NCI-H345 treated with DMSO at 0.1 percent for 48 hours (cell line): ENCODE results near the gene FRMD1.
A peak's percentile ranks its signal among the peaks of the same experiment; 100 is the strongest.

Source experiments
- DNase-seq: peaks from one replicate; lab custom pipeline; 2025; ENCODE audit not compliant: unreplicated experiment; lab: John Stamatoyannopoulos, UW

Gene FRMD1

DNA sequence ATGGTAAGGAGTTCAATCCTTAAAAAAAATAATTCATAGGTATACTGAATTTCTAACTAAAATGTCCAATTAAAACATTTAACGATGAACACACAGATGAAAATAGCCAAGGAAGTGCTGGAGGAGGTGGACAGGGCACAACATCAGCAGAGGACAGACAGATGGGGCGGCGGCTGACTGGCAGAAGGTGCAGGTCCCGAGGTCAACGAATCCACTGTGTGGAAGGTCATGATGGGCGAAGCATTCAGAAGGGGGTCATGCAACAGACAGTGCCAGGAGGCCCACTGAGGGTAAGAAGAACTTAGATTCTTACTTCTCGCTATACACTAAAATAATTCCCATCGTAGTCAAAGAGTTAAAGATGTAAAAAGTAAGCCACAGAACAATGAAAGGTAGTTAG, 34.2 kb upstream of the FRMD1 start:
- no peak for DNase-seq

DNA sequence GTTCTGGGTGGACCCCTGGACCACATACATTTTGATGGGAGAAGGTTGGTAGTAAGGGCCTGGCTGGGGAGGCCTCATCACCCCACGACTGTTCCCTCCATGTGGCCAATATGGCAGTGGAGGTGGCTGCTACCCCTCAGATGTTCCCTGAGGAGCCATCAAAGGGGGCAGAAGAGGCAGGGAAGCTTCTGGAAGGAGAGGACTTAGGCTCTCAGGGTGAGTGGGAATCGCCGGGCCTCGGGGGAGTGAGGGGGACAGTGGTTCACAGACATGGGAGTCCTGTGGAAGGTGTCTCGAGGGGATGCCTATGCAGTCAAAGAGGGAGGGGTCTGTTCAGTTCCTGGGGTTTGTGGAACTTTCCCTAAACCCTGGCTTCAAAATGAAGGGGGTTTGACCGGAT, 32.9 kb upstream of the FRMD1 start:
- DNase-seq: no peak

DNA sequence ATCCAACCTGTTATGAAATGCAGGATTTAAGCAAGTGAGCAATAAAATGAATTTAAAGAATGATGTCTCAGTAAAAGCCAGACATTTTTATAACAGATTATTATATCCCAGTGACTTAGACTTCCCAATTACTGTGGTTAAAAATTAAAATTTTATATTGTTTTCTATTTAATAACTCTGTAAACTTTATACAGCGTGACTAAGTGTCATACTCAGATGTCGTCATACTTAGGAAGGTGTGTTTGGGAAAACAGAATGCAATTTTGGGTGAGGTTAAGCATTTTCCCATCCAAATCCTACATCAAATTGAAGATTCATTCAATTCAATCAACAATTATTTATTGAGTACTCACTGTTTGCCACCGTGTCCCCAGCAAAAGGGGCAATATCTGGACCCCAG, 31.4 kb upstream of the FRMD1 start:
- no peak for DNase-seq

DNA sequence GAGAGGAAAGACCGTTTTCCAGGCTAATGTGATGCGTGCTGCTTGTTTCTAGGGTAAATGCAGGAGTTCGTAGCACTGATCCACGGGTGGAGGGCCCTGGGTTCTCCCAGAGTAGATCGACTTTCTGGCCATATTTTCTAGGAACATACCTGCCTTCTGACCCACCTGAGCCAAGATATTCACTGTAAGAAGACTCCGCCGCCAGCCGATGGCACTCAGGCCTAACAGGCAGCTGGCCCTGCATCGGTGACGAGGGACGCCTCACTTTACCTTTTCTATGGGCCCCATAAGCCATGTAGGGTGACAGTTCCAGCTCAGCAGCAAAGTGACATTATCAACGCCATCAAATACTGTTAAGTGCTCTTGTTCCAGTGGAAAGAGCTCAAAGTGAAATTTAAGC, 30.2 kb upstream of the FRMD1 start:
- no peak for DNase-seq

DNA sequence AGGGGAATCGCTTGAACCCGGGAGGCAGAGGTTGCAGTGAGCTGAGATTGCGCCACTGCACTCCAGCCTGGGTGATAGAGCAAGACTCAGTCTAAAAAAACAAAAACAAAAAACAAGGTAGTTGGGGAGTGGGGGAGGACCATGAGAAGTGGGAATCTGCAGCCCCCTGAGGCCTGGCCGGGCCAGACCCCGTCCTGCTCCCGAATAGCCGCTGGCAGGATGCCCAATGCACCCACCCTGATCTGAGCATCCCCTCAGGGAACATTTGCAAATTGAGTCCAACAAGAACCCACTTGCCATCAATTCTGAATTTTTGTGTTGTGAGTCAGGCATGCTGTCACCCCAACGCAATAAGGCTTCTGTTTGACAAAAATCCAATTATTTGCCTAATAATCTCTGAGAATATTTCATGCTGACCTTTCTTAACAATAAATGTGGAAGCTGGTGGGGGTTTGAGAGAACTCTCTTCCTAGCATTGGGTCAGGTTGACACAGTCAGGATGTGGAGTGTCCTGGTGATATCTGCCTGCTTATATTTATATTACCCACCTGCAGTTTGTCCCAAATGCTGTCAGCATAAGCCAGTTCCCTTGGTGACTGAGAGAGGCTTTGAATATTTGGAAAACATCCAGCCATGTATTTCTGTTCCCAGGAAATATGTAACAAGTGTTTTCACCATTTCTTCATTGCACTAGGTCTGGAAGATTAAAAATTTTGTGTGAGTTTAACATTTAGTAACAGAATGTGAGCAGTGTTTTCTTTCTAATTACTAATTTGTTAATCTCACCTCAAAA, 28.4 kb upstream of the FRMD1 start:
- no peak for DNase-seq

DNA sequence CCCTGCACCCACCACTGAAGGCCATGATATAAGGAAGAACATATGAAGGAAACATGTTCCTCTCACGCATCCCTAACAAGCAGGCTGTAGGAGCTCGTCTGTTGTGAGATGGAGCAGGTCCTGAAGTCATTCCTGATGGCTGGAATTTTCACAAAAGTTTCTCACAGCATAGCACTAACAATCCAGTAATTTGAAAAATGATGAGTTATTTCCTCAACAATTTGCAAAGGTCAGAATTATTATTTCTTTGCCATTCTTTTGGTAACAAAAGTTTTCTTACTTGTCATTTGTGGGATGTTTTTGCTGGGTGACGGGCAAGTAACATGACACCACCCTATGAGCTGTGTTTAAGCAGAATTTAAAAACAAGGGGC, 27.6 kb upstream of the FRMD1 start:
- no peak for DNase-seq

DNA sequence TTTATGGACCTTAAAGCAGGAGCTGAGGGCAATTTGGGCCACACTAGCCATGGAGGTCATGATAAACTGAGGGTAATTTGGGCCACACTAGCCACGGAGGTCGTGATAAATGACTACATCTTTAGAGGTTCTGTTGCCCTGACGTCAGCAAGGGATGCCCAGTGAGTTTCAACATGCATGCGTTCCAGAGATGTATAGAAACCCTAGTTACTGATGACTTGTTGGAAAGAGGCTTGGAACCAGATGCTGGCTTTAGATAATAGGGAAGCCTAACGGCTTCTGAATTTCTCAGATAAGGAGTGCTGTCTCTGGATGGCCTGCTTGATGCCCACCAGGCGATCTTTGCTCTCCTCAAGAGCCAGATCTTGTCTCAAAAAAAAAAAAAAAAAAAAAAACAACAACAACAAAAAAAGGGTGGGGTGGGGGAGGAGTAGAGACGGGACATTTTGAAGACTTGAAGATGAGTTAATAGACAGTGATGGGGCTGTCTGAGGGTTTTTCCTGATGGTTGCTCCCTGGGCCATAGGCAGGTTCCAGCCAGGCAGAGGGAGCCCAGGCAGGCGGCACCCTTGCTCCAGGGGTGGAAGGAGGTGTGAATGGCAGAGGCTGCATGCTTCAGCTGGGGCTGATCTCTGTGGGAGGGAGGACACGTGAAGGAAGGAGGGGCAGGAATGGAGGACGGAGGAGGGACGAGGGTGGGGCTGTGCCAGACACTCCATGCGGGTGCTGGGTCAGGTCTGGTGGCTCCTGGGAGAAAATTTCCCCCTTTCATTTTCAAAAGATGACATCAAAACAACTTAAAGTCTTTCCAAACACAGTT, 27.0 kb upstream of the FRMD1 start:
- DNase-seq: no peak

DNA sequence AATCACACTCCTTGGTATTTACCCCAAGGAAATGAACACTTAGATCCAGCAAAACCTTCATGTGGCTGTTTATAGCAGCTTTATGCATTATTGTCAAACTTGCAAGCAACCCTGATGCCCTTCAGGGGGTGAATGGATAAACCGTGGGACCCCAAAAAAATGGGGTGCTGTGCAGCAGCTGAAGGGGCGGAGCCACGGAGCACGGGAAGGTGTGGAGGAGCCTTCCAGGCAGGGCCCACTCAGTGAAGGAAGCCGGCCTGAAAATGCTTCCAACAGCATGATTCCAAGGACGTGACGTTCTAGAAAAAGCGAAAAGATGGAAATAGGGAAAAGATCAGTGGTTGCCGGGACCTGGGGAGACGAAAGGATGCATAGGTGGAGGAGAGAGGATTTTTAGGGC, 25.6 kb upstream of the FRMD1 start:
- DNase-seq: no peak

DNA sequence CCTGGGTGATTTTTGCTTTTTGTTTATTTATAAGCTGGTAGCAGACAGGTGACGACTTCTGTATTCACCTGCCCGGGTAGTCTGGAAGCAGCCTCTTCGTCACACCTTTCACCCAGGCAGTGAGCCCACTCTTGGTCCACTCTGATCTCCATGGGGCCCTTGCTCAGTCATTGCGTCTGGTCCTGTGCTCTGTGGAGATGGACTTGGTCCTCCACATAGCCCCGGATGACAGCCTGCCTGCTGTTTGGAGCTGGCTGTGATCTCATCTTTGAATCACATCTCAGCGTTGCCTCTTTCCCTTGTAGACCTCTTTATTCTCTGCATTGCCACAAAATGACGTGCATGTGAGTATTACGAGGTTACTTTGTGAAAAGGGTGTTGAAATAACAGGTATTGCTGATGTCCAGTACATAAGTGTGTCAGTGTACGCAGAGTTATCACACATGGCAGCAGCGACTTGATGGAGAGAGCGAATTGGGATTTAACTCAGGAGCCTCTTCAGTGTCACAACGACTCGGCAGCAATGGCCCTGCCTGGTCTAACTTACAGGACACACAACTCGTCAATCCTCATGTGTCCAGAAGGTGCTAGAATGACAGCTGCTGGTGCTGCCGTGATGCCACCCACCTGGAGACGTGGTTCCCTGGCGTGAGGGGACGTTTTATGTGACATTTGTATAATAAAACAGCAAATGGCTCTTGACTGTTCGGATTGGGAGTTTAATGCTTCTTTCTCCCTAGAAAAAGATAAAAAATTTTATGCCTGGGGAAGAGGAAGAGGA, 24.2 kb upstream of the FRMD1 start:
- DNase-seq: peak; percentile 84

DNA sequence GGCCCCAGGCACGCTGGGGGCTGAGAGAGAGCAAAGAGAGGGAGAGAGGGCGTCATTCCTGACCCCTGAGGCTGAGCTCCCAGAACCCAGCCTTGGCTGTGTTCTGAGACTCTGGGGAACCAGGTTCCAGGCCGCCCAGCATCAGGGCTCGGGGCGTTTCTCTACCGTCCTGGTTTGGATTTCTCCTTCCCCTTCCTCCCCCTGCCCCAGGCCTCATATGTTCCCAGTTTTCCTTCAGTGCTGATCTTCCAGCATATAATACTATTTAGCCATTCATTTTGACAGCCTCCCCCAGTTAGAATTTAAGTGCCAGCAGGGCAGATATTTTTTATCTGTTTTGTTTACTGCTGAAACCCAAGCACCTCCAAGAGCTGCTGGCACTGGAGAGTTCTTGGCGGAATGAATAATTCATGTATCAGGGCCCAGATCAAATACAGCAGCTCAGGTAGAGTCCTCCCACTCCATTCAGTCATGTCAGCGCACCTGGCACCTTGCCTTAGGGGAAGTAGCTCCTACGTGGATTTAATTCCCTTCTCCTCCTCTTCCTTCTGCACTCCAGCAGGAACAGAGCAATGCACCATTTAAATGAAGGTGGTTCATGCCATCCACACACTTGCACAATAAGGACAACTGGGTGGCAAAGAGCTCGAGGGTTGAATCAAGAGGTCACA, 23.4 kb upstream of the FRMD1 start:
- peak; percentile 95 for DNase-seq

DNA sequence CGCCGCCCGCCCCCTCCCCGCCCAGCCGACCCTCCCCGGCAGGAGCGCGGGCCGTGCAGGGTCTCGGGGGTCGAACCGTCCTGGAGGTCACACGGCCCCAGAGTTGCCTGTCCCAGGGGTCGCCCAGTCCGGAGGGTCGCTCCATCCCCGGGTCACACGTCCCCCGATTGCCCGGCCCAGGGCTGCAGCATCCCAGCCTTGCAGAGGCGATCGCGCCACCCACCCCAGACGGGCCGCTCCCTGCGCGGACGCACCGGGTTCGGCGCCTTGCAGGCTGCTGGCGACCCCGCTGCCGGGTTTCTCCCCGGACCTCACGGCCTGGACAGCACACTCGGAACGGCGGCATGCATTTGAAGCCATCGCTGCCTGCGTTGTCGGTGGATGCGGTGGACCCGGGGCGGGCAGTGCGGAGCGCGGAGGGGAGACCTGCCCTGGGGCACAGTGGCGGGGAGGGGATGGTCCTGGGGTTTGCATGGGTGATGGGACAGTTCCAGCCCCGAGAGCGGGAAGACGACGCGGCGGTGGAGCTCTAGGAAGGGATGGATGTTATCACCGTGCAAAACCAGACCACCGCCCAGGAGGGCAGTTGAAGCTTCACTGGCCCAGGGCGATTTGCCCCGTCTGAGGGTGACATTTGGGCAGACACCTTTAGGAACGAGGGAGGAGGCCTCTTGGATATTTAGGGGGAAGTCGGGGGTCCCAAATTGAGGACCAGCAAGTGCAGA, 22.7 kb upstream of the FRMD1 start:
- no peak for DNase-seq

DNA sequence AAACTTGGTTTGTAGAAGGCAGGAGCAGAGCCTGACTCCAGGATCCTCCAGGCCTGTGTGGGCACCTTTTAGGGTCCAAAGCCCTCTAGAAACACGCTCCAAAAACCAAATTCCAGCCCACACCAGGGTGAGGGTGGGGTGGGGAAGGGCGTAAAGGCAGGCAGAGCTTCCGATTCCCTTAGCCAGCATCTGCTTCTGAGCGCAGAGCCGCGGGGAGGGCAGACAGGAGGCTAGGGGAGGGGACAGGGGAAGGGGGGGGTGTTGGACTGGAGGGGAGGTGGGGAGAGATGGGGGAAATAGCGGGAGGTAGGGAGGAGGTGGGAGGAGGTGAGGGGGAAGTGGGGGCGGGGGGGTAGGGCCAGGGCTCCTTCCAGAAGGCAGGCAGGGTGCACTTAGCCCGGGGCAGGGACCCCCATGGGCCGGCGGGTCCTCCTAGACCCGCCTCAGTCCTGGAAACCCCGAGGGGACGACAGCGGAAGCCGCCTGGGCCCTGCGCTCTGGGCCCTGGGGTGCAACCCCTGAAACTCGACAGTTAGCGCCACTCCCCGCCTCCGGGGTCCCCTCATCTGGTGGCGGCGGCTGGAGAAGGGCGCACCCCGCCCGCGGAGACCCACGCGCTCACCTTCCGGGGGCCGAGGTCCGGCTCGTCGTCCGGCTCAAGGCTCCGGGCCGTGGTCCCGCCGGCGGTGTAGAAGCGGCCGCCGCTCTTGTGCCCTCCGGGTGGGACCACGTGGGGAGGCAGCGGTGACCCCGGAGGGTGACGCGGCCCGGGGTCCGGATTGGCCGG, 22.0 kb upstream of the FRMD1 start:
- no peak for DNase-seq

DNA sequence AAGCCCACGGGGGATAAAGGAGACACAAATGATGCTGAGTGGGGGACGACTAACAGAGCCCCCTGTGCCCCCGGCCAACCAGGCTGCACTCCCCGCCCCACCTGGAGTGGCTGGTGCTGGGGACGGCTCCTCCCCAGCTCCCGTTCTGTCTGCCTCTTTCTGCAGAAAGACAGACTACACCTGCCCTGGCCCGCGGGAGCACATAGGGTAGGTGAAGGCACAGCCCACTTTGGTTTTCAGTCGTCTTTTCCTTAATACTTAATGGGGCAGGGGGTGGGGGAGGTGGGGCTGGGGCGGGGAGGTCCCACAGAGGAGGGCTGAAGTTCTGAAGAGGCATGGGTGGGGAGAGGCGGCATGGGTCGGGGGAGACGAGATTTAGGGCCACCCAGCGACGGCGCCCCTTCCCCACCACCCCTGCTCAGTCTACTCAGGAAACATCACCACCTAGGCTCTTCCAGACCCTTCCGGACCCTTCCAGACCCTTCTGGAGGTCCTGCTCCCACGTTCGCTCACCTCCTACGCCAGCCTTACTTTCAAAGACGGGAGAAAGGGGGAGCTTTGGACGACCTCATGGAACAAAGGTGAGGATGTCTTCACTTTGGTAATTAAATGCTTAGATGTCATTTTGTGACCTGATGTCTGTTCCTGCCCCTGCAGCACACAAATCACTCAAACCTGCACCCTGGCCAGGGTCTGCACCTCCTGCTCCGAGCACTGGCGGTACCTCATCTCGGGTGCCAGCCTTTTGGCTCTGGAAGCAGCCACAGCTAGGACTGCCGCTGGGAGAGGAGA, 21.2 kb upstream of the FRMD1 start:
- DNase-seq: no peak

DNA sequence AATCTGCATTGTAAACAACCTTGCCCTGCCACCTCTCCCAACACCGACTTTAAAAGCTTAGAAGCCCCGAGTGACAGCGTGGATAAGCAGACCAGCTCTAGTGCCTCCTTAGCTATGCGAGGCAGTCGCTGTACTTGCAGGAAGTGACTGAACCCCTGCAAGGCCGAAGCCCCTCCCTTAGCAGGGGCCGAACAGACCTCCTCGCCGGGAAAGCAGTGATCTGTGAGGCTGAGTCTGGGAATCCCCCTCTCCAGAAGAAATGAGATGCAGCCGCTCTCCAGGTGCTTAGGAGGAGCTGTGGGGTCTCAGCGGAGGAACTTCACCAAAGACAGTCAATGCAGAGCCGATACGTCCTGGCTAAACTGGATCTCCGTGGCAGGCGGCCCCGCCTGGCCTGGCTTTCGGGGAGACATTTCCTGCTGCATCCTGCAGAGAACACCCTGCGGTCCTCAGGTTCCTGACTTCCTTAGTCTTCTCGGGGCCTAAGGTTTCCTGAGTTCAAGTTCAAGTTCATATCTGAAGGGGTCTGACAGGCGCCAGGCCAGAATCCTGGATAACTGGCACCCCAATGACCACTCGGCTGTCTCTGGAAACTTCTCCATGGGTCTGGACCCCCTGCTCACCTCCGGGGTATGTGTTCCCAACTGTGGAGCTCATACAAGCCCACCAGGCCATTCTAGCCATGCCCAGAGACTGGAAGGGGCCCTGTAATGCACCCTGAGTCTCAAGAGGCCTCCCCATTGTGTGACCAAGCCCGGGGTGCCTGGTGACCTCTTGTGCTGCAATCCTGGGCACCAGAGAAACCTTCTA, 20.4 kb upstream of the FRMD1 start:
- no peak for DNase-seq

DNA sequence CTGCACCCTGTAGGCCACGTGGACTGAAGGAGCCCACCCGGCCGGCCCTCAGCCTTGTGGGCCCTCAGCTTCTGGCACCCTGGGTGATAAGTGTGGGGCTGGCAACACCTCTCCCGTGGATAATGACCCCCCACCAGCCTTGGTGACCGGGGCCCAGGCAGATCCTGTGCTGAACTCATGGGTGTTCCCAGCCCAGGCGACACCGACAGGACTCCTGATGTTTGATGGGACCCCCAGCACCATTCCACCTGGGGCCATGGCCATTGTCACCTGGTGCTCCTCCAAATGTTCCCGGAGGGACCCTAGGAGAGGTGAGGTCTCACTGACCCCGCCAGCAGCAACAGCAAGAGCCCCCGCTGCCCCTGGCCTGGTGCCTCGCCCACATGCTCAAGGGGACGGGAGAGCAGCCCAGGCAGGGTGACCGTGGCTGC, 19.4 kb upstream of the FRMD1 start:
- DNase-seq: no peak

DNA sequence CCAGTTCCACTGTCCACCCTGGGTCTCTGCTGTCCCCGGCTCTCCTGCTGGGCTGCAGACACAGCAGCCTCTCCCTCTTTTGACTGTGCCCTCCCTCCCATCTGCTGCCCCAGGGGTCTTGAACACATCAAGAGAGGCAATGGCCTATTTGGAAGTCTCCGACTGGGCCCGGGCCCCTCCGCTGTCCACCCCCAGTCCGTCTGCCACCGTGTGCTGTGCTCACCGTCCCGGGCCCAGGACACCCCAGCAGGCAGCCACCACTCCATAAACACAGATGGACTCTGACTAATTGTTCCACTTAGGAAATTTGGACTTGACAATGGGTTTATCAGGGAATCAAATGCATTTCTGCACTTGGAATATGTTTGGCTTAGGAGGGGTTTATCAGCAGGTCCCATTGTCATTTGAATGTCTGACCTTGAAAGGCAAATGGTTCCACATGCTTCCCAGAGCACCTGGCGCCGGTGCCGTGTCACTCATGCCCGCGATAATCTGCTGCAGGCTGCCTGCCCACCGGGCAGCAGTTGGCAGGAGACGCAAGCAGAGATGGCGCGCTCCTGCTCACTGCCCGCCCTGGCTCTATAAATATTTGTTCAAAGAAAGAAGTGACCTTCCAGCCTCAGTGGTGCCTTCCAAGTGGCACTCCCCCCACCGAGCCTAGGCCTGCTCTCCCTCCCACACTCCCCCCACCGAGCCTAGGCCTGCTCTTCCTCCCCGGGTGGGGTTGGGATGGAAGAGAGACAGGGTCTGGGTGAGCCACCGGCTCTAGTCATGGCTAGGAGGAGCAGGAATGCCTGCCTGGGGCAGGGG, 18.8 kb upstream of the FRMD1 start:
- DNase-seq: no peak

DNA sequence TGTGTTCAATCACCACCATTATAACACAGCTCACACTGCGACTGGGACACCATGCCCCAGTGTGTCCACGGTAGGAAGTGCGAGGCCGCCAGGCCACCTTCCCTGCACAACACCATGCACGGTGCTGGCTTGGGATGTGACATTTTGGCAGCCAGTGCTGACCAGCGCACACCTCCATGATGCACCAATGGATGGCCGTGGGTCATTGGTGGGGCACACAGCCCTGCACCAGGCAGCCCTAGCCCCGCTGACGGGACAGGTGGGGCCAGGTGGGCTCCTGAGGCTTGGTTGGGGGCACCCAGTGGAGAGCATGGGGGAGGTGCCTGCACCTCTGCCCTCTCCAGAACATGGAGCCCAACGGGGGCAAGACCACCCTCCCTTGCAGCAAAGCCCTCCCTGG, 18.2 kb upstream of the FRMD1 start:
- DNase-seq: no peak
